HL-60/S4 treated with phorbol 12-myristate 13-acetate at 8.2 ng/mL for 4 days and 3 days (cell line): Measurements from ENCODE around the gene CDH1.
"Not testable (repeated sequence)": the region's sequence is repeated elsewhere in the genome, so short reads cannot be mapped to it uniquely, and the experiment has no call there.

ENCODE experiments used
- in situ Hi-C: fragments of 300-500 bp; cut with MboI; formaldehyde crosslinking; loops from 2 replicates; pipeline ENCODE4 v1.15.0; 2022; ENCODE audit warnings: low sequenced_read_pairs

The CDH1 gene

DNA sequence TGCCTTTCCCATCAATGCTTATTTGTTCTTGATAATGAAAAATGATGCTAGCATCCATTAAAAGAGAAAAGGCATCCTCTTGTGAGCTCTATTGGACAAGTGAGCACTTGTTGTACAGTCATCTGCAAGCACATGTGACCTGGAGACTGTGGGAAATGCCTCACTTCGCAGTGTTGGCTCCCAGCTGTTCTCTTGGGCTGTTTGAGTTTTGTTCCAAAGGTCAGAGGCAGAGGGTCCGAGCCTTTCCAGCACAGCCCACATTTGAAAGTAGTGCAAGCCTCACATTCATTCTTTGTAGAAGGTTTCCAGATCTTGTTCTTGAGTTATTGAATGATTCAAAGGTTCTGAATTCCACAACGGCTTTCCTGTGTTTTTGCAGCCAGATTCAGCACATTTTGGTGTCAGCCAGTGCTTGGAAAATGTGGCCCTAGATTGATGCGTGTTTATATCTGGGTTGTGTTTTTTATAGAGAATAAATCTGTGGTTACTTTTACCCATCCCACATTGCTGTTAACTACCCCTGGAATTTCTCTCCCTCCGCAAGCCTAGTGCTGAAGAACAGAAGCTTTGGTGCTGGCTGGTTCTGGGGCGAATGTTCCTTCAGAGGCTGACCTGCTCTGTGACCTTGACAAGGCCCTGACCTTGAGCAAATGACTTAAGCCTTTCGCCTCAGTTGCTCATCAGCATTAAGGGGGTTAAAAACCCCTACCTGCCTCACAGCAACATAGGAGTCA is 49.8 kb downstream of the CDH1 start:
- in situ Hi-C loops = no loop called here

DNA sequence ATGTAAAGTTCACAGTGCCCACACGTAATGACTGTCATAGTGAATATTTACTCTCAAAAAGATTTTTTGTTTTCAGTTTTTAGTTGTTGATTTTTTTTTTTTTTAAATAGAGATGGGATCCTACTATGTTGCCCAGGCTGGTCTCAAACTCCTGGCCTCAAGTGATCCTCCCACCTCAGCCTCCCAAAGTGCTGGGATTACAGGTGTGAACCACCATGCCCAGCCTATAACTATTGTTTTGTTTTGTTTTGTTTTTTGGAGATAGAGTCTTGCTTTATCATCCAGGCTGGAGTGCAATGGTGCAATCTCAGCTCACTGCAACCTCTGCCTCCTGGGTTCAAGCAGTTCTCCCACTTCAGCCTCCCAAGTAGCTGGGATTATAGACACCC is 50.3 kb downstream of the CDH1 start:
- in situ Hi-C loops = not testable (repeated sequence)

DNA sequence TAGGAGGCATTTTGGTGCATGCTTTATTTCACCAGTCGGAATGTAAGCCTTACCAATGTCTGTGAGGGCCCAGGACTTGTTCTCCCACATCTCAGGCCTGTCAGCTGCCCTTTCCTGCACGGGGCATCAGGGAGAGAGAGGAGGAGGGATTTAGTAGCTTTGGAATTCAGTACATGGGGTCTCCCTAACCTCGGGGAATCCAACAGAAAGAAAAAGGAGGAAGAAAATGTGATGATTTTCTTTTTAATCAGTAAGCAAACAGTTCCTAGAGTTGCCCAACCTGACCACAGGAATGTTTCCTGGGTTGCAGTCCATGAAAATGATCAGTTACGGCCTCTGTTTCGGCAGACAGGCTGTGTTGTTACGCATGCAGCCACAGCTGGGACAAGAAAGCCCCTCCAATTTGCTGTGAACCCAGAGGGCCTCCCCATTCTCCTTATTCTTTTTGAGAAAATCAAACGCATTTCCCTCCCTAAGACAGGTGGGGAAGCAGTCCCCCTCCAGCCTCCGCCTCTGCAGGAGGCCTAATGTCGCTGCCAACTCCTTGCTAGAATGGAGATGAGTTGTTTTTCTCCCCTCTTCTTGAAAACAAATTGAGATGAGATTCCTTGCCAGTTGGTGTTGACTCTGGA is 53.2 kb downstream of the CDH1 start:
- in situ Hi-C loops = no loop called here

DNA sequence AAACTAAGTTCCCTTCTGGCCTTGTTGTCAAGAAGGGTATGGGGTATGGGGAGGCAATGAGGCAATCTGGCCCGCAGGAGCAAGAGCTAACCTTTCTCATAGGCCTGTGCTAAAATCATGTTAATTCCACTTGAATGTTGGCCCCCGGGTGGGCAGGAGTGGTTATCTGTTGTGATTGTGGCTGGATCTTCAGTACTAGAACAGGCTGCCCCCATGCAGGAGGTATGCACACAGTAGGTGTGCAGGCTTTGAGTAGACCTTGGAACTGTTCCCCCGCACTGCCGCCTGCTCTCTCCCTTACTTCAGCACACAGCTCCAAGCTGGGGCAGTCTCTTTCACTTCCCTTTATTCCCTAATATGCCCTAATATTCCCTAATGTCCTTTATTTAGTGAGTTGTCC is 53.9 kb downstream of the CDH1 start:
- in situ Hi-C loops = no loop called here

DNA sequence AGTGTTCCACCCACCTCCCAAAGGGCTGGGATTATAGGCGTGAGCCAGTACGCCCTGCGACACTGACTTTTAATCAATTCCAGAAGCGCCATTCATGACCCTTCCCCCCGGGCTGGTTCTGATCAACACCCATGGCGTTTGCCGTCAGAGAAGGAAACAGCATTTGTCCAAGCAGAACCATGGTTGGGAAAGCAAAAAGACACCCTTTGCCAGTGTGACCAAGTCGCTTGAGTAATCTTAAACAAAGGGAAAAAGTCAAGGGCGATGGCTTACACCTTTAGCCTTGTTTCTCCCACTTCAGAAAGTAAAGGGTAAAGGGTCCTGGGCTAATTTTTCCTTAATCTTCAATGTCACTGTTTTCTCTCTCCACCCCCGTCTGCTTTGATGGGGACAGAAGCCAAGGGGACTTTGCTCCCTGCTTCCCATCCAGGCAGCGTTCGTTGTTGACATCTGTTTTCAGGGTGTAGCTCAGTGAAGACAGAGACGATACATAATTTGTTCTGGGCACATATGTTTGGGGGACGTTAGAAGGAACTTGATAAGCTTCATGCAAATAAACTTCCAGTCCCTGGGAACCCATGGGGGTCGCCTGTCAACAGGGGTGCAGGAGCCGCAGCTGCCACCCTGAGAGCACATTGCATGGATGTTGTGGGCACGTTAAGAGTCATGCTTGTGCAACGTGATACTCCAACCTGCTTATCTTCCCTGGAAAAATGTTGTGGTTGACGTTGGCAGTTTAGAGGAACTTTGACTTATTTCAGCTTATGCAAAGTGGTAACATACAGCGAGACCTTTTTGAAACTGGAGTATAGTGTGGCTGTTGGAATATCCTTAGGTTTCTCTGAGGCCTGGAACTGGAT is 55.6 kb downstream of the CDH1 start:
- in situ Hi-C loops = no loop called here

DNA sequence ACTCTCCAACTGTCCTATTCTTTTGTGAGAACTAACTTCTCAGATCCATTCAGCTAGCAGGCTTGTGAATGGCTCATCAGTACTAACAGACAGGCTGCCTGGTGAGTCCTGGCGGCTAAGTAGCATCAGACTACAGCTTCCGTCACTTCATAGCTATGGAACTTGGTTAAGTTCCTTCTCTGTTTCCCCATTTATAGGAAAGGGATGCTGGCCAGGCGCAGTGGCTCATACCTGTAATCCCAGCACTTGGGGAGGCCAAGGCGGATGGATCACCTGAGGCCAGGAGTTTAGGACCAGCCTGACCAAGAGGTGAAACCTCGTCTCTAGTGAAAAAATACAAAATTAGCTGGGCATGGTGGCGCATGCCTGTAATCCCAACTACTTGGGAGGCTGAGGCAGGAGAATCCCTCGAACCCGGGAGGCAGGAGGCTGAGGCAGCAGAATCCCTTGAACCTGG is 56.3 kb downstream of the CDH1 start:
- in situ Hi-C loops = no loop called here

DNA sequence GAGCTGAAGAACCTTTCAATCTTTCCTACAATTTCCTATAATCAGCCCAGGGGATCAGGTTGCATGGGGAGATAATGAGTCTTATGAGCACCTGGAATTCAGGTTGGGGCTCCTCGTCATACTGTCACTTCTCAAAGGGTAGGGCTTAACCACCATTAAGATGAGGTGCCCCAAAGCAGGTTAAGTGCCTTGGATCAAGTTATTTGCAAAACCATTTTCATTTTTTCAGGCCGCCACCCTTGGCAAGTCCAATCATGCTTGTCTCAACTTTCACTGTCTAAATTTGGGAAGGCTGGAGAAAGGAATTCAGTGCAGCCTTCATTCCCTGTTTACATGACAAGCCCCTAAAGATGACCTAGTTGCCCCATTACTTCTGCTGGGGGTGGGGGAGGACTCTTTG is 61.3 kb downstream of the CDH1 start:
- in situ Hi-C loops = no loop called here

DNA sequence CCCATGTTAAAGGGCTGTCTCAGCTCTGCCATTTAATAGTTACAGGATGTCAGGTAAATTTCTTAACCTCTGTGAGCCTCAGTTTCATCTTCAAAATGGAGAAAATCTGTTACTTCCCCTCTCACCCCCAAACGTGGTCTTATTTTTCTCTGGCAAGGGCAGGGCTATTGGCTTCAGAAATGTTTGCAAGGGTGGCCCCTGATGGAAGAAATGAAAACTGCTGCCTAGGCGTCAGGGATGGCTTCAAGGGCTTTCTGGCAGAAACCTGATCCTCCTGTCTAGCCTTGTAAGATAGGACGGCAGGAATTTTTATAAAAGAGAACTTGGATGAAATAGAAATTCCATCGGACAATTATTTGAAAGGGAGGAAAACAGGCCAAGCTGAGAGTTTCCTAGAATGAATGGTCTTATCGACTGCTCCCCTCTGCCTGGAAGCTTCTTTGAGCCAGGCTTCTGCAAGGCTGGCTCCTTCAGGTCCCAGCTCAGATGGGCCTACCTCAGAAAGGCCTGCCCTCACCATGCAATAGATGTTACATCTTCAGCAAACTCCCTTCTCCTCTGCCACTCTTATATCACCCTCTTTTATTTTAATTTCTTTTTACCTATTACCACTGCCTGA is 63.3 kb downstream of the CDH1 start:
- in situ Hi-C loops = loop anchor here (10.0 kb wide), 1 partner anchor 56 kb away; no protein-coding TSS in a partner anchor

DNA sequence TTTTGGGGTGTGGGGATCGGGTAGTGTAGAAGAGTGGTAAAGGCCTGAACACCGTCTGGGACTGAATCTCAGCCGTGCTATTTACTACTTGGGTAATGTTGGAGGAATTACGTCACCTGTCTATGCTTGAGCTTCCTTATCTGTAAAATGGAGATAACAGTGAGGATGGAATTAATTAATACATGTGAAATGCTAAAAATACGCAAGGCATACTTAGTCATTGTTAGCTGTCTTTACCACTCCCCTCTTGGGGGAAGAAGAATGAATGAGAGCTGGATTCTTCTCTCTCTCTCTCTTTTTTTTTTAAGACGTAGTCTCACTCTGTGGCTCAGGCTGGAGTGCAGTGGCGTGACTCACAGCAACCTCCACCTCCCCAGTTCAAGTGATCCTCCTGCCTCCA is 65.1 kb downstream of the CDH1 start:
- in situ Hi-C loops = loop anchor here (10.0 kb wide), 1 partner anchor 57 kb away; no protein-coding TSS in a partner anchor

DNA sequence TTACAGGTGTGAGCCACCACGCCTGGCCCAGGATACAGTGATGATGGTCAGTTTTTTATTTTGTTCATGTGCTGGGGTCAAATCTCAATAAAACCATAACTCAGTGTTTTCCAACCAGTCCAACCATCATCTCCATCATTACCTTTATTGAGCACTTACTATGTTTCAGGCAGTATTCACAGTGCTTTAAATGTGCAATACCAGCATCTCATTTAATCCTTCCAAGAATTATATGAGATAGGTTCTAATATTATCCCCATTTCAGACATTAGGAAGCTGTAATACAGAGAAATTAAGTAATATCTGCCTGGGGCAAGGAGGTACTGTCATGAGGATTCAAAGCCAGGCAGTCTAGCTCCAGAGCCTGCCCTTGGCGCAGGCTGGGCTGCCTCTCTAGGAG is 69.3 kb downstream of the CDH1 start:
- in situ Hi-C loops = loop anchor here (10.0 kb wide), 1 partner anchor 62 kb away; no protein-coding TSS in a partner anchor

DNA sequence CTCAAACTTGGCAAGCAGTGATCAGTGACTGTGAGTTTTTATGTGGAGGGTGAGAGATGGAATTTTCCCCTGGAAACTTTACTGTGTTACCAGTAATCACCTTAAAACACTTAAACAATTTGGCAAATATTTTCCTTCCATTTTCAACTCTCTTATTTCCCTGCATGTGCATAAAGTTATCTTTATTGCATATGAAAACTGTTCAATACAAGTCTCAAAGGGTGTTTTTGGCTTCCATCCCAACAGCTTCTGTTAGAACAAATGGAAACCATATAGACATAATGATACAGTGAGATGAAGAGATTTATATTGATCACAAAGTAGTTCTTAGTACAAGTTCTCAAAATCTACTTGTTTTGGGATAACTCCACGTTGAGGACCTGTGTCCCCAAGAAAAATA is 69.9 kb downstream of the CDH1 start:
- in situ Hi-C loops = loop anchor here (10.0 kb wide), 1 partner anchor 62 kb away; no protein-coding TSS in a partner anchor

DNA sequence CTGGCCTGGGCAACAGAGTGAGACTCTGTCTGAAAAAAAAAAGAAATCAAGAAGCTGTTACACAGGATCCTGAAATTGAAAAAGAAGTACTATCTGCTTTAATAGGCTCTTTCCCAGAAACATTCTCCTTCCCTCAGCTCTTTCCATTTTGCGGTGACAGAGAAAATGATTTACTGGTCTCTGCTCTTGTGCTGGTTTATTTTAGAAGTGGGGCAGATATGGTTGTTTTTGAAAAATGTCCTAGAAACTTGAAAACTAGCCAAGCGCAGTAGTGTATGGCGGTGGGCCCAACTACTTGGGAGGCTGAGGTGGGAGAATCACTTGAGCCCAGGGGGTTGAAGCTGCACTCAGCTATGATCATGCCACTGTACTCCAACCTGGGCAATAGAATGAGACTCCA is 77.4 kb downstream of the CDH1 start:
- in situ Hi-C loops = no loop called here

DNA sequence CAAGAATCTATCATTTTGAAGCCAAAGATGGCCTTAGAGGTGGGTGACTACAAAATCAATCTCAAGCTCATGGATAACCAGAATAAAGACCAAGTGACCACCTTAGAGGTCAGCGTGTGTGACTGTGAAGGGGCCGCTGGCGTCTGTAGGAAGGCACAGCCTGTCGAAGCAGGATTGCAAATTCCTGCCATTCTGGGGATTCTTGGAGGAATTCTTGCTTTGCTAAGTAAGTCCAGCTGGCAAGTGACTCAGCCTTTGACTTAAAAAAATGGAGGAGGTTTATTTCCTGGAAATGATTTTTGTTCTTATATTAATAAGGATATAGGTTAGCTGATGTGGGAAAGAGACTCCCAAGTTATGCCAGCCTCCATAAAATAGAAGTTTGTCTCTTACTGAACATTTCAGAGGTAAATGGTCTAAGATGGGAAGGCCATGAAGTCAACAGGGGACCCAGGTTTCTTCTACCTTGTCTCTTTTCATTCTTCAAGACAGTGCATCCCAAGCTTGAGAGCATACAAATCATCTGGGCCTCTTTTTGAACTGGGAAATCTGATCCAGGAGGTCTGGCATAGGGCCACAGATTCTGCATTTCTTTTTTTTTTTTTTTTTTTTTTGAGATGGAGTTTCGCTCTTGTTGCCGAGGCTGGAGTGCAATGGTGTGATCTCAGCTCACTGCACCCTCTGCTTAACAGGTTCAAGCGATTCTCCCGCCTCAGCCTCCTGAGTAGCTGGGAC is 86.5 kb downstream of the CDH1 start:
- in situ Hi-C loops = no loop called here

DNA sequence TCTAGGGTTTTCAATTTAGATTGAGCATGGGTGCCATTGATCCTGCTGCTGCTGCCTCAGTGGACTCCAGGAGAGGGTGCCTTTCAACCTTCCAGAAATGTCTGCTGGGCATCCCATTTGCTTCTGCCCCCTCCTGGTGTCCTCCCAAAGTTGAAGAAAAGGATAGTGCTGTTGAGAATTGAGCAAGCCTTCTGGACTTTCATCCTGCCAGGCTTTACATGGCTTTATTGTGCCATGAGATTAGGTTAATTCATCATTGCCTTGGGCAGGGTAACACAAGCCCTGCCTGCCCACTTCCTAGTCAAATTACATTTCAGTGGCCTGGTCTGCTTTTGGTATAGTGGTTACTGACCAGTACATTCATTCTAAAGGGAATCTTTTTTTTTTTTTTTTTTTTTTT is 88.3 kb downstream of the CDH1 start:
- in situ Hi-C loops = no loop called here

DNA sequence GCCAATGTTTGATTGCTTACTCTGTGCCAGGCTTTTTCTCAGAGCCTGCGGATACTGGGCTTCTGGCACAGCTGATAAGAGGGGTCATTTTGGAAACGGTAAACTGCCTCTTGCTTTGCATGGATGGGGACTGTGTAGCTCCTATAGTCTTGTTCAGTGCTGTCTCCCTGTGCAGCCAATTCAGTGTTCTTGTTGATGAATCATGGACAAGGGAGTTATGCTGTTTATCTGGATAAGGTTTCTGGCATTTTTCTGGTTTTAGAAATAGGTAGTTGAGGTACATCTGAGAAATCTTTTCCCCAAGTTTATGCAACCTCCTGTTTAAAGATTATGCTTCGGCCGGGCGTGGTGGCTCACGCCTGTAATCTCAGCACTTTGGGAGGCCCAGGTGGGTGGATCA is 89.6 kb downstream of the CDH1 start:
- in situ Hi-C loops = no loop called here

DNA sequence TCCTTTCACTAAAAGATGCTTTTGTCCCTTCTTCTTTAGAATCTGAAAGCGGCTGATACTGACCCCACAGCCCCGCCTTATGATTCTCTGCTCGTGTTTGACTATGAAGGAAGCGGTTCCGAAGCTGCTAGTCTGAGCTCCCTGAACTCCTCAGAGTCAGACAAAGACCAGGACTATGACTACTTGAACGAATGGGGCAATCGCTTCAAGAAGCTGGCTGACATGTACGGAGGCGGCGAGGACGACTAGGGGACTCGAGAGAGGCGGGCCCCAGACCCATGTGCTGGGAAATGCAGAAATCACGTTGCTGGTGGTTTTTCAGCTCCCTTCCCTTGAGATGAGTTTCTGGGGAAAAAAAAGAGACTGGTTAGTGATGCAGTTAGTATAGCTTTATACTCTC is 96.2 kb downstream of the CDH1 start:
- in situ Hi-C loops = no loop called here

DNA sequence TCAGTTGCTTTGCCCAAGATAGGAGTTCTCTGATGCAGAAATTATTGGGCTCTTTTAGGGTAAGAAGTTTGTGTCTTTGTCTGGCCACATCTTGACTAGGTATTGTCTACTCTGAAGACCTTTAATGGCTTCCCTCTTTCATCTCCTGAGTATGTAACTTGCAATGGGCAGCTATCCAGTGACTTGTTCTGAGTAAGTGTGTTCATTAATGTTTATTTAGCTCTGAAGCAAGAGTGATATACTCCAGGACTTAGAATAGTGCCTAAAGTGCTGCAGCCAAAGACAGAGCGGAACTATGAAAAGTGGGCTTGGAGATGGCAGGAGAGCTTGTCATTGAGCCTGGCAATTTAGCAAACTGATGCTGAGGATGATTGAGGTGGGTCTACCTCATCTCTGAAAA is 97.5 kb downstream of the CDH1 start:
- in situ Hi-C loops = no loop called here

DNA sequence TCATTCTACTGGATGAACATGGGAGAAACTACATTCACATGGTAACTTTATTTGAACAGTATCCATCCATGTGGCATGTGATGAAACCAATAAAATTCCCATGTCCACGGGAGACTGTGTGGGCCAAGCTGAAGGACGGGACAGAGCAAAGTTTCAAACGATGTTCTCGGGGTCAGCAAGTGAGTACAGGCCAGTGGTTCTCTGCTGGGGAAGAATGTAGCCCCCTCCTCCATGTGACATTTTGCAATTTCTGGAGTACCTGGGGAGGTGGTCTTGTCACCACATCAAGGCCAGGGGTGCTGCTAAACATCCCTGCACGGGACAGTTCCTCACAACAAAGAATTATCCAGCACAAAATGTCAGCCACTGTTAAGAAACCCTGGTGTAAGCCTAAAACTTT is 98.9 kb downstream of the CDH1 start:
- in situ Hi-C loops = no loop called here

DNA sequence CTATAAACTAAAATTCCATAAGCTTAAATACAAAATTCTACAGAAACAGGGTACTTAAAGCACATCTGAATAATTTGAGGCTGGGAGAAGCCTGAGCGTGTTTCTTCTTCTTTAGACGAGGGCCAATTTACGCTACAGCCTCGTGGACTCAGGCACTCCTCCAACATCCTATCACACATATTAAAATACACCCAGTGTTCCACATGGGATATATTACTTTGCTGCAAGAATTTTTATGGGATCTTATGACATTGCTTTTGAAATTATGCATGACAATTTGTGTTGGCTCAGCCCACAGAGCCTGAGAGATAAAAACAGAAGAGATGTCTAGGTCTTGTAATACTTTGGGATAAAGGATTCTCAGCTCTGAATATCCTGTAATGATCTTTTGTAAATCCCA is 102.7 kb downstream of the CDH1 start:
- in situ Hi-C loops = no loop called here

DNA sequence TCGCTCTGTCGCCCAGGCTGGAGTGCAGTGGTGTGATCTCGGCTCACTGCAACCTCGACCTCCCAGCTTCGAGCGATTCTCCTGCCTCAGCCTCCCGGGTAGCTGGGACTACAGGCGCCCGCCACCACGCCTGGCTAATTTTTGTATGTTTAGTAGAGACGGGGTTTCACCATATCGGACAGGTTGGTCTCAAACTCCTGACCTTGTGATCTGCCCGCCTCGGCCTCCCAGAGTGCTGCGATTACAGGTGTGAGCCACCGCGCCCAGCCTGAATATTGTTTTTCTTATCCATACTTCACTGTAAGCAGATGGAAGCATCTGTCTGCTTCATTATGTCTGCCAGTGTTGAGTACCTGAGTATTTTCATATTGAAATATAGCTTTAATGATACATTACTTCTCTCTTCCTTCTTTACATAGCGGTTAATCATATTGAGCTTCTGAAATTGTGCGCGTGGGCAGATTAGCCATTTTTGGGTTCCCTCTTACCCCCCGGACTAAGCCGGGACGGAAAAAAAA is 105.9 kb downstream of the CDH1 start:
- in situ Hi-C loops = not testable (repeated sequence)
